Activated B cell treated with CpG ODN at 0.5 μM for 24 hours (primary cell): ENCODE measurements around the gene STX10. TPM values are rescaled to one million over a fixed set of nuclear protein-coding genes. Genes with fewer than 3 reads are reported as not detected.

Source experiments
- ATAC-seq: fragments of 200-7000 bp; cut with Tn5 transposase; one replicate; pipeline ENCODE4 v1.10.0; 2021; ENCODE audit warnings: low read depth, mild to moderate bottlenecking, moderate library complexity
- CTCF ChIA-PET: fragments of 350-600 bp; sonication (Branson Sonifier 250); formaldehyde crosslinking; loops from one replicate; lab custom pipeline; 2021; ENCODE audit warnings: antibody characterized with exemption; lab: Charles Lee
- POLR2A ChIA-PET: fragments of 350-600 bp; sonication (Branson Sonifier 250); formaldehyde crosslinking; loops from one replicate; lab custom pipeline; 2021; ENCODE audit warnings: antibody characterized with exemption; lab: Charles Lee
- DNase-seq: peaks from one replicate; pipeline ENCODE4 v3.0.0; 2022
- H3K27ac Mint-ChIP-seq: one replicate; pipeline ENCODE4 v1.8.0; 2020; ENCODE audit warnings: mixed read lengths
- H3K27me3 Mint-ChIP-seq: one replicate; pipeline ENCODE4 v1.8.0; 2021; ENCODE audit warnings: mixed read lengths
- H3K36me3 Mint-ChIP-seq: one replicate; pipeline ENCODE4 v1.8.0; 2021; ENCODE audit warnings: low read depth, mixed read lengths
- H3K4me1 Mint-ChIP-seq: one replicate; pipeline ENCODE4 v1.8.0; 2021; ENCODE audit warnings: mixed read lengths
- H3K4me3 Mint-ChIP-seq: one replicate; pipeline ENCODE4 v1.8.0; 2020; ENCODE audit warnings: mild to moderate bottlenecking, mixed read lengths
- H3K9me3 Mint-ChIP-seq: one replicate; pipeline ENCODE4 v1.8.0; 2020; ENCODE audit warnings: mixed read lengths
- intact Hi-C: fragments of 100-400 bp; cut with micrococcal nuclease; formaldehyde crosslinking; loops from one replicate; pipeline ENCODE4 v1.15.1; 2024
- total RNA-seq: library from RNA; stranded (reverse); gene quantifications from 2 replicates; pipeline ENCODE4 v1.2.3, GENCODE V29; 2022
- TF ChIP-seq, protein P1 (sequence below): fragments of 200-600 bp; IDR thresholded peaks from one replicate; pipeline ENCODE4 v1.8.0; 2022; ENCODE audit warnings: antibody characterized with exemption, mild to moderate bottlenecking

The STX10 gene
- total RNA-seq, 1 donor from 2014 or later, result 43.6 TPM

DNA sequence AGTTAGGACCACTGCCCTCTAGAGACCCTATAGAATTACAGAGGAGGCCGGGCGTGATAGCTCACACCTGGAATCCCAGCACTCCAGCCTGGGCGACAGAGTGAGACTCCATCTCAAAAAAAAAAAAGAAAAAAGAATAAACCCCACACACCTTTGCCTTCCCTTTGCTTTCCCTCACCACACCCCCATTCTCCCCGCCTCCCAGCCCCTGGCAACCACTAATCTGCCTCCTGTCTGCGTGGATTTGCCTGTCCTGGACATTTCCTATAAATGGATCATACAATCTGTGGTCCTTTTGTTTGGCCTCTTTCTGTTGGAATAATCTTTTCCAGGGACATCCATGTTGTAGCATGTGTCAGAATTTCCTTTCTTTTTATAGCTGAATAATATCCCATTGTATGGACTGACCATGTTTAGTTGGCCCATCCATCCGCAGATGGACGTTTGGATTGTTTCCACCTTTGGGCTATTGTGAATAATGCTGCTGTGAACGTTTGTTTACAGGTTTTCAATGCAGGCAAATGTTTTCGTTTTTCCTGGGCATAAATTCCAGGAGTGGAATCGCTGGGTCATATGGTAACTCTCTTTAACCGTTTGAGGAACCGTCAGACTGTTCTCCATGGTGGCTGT, 16.8 kb downstream of the STX10 start:
- Mint-ChIP-seq H3K4me3 (no peak overlapping the region), H3K36me3 (peaks cover 45% of the 10 kb centered on the region), H3K4me1 (peaks cover 11% of the 10 kb centered on the region), H3K9me3 (no peaks in the 10 kb centered on the region), H3K27ac (no peak overlapping the region), H3K27me3 (no peaks in the 10 kb centered on the region)
- no peak for DNase-seq
- ATAC-seq, result no peak
- ChIA-PET POLR2A (interaction anchor here (1.4 kb wide), 1 partner anchor 15 kb away, joined by 4 read pairs; the partner anchor contains the start of gene NACC1), CTCF (no interaction called here)
- intact Hi-C loops, result no loop called here
- TF ChIP-seq, protein P1, sequence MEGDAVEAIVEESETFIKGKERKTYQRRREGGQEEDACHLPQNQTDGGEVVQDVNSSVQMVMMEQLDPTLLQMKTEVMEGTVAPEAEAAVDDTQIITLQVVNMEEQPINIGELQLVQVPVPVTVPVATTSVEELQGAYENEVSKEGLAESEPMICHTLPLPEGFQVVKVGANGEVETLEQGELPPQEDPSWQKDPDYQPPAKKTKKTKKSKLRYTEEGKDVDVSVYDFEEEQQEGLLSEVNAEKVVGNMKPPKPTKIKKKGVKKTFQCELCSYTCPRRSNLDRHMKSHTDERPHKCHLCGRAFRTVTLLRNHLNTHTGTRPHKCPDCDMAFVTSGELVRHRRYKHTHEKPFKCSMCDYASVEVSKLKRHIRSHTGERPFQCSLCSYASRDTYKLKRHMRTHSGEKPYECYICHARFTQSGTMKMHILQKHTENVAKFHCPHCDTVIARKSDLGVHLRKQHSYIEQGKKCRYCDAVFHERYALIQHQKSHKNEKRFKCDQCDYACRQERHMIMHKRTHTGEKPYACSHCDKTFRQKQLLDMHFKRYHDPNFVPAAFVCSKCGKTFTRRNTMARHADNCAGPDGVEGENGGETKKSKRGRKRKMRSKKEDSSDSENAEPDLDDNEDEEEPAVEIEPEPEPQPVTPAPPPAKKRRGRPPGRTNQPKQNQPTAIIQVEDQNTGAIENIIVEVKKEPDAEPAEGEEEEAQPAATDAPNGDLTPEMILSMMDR, result no peak

DNA sequence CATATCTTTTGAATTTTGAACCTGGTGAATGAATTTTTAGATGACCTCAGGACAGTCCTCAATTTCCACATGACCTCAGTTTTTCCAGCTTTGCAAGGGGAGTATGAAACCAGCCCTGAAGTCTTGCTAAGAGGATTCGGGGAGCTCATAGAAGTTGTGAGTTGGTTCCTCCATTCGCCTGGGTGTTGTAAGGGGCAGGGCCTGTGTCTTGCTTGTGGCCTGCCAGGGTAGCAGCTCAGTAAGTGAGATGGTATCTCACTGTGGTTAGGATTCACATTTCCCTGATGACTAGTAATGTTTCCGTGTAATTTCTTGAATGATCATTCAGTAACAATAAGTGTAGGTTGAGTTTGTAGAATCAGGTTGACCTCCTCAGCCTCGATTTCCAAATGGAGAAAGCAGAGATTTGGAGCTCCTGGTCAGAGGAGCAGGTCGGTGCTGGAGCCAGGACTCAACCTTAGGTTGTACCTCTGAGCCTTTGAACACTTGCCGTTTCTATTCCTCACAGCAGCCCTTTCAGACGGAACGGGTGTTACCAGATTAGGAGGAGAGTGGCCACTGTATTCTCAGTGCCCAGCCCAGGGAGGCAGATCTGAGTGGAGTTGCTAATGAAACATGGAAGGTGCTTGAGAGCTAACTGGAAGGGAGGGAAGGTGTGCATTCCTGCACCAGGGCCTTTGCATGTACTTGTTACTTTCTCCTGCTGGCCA, 17.5 kb downstream of the STX10 start:
- no peak overlapping the region for H3K27ac Mint-ChIP-seq
- peaks cover 15% of the 10 kb centered on the region for H3K4me1 Mint-ChIP-seq
- no peaks in the 10 kb centered on the region for H3K9me3 Mint-ChIP-seq
- TF ChIP-seq, protein P1, result no peak
- no peak overlapping the region for H3K4me3 Mint-ChIP-seq
- no peaks in the 10 kb centered on the region for H3K27me3 Mint-ChIP-seq
- intact Hi-C loops, result no loop called here
- ChIA-PET POLR2A (interaction anchor here (1.4 kb wide), 1 partner anchor 14 kb away, joined by 4 read pairs; the partner anchor contains the start of gene NACC1), CTCF (interaction anchor here (1.7 kb wide), 1 partner anchor 62 kb away, joined by 4 read pairs; no protein-coding TSS in a partner anchor)
- DNase-seq, result no peak
- peaks cover 38% of the 10 kb centered on the region for H3K36me3 Mint-ChIP-seq
- no peak for ATAC-seq

DNA sequence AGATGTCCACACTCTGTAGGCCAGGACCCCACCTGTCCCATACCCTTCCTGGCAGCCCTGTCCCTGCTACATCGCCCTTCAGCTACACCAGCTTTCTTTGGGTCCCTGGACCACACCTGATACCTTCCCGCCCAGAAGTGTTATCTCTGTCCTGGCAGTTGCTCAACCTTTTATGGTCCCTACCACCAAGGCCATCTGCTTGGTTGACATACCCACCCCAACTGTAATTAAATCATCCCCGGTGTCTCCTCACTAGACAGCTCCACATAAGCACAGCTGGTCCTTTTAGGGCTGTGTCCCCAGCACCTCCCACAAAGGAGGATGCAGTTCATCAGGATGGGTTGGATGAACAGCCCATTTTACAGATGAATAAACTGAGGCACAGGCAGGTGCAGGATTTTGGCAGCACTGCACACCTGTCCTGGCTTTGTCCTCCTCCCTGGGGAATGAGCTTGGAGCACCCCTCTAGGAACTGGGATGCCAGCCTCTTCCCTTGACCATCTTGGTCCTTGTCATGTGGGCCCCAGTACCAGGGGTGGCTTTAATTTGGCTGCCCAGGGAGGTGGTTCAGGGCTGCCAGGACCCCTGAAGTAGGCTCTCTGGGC, 19.2 kb downstream of the STX10 start:
- CTCF ChIA-PET, result interaction anchor here (1.7 kb wide), 1 partner anchor 64 kb away, joined by 4 read pairs; no protein-coding TSS in a partner anchor

GRCh38 chr19:13129384-13129783, 20.8 kb downstream of the STX10 start:
- DNase-seq, result no peak
- POLR2A ChIA-PET, result interaction anchor here (1.2 kb wide), 1 partner anchor 12 kb away, joined by 3 read pairs; the partner anchor contains the start of gene NACC1

More for the DNA sequence above, 19.2 kb downstream of the STX10 start:
- TF ChIP-seq, protein P1, result no peak
- H3K27me3 Mint-ChIP-seq, result no peaks in the 10 kb centered on the region
- intact Hi-C loops, result no loop called here
- no peak overlapping the region for H3K27ac Mint-ChIP-seq
- H3K4me3 Mint-ChIP-seq, result no peak overlapping the region
- peaks cover 17% of the 10 kb centered on the region for H3K4me1 Mint-ChIP-seq
- H3K36me3 Mint-ChIP-seq, result peaks cover 30% of the 10 kb centered on the region
- H3K9me3 Mint-ChIP-seq, result no peaks in the 10 kb centered on the region
- POLR2A ChIA-PET, result interaction anchor here (0.6 kb wide), 2 partner anchors 10 to 39 kb away, joined by 3 read pairs; no protein-coding TSS in a partner anchor
- DNase-seq, result no peak
- no peak for ATAC-seq

More at GRCh38 chr19:13129384-13129783, 20.8 kb downstream of the STX10 start:
- TF ChIP-seq, protein P1, result no peak
- Mint-ChIP-seq H3K27me3 (no peaks in the 10 kb centered on the region), H3K36me3 (peaks cover 19% of the 10 kb centered on the region), H3K4me1 (peaks cover 17% of the 10 kb centered on the region), H3K27ac (no peak overlapping the region), H3K4me3 (no peak overlapping the region), H3K9me3 (no peaks in the 10 kb centered on the region)
- no peak for ATAC-seq
- intact Hi-C loops, result no loop called here
- CTCF ChIA-PET, result no interaction called here
